Neural progenitor cell (in vitro differentiated cells): ENCODE results near the gene TMEM94. TPM values are rescaled to one million over a fixed set of nuclear protein-coding genes. Genes with fewer than 3 reads are reported as not detected.

Experiments used
- DNase-seq: peaks from one replicate; pipeline ENCODE4 v3.0.0-alpha.2; 2016; ENCODE audit warnings: low spot score
- H2AFZ ChIP-seq: fragments of 200-600 bp; sonication (generic); replicated peaks from 2 replicates; pipeline ENCODE4 v1.6.1; 2016; ENCODE audit warnings: antibody characterized with exemption
- H3F3A ChIP-seq: fragments of 200-600 bp; sonication (generic); 2 replicates; pipeline ENCODE4 v1.6.1; 2016; ENCODE audit warnings: antibody characterized with exemption, low read depth
- H3K27ac ChIP-seq: fragments of 200-600 bp; sonication (generic); 2 replicates; pipeline ENCODE4 v1.5.1; 2016; ENCODE audit warnings: mild to moderate bottlenecking
- H3K27me3 ChIP-seq: fragments of 200-600 bp; sonication (generic); 2 replicates; pipeline ENCODE4 v1.6.1; 2016; ENCODE audit warnings: mild to moderate bottlenecking, moderate library complexity
- H3K36me3 ChIP-seq: fragments of 200-600 bp; sonication (generic); 2 replicates; pipeline ENCODE4 v1.5.1; 2016
- H3K4me1 ChIP-seq: fragments of 200-600 bp; sonication (generic); 2 replicates; pipeline ENCODE4 v1.6.1; 2016; ENCODE audit warnings: mixed run types
- H3K4me2 ChIP-seq: fragments of 200-600 bp; sonication (generic); 2 replicates; pipeline ENCODE4 v1.6.1; 2016
- H3K4me3 ChIP-seq: fragments of 200-600 bp; sonication (generic); 2 replicates; pipeline ENCODE4 v1.5.1; 2016
- H3K79me2 ChIP-seq: fragments of 200-600 bp; sonication (generic); 2 replicates; pipeline ENCODE4 v1.6.1; 2016; ENCODE audit warnings: low read depth
- H3K9ac ChIP-seq: fragments of 200-600 bp; sonication (generic); 2 replicates; pipeline ENCODE4 v1.6.1; 2016
- H3K9me3 ChIP-seq: fragments of 200-600 bp; sonication (generic); 2 replicates; pipeline ENCODE4 v1.5.1; 2016; ENCODE audit warnings: low read depth
- H4K20me1 ChIP-seq: fragments of 200-600 bp; sonication (generic); 2 replicates; pipeline ENCODE4 v1.6.1; 2016; ENCODE audit warnings: low read depth
- H3K27ac Mint-ChIP-seq: 3 replicates; pipeline ENCODE4 v1.8.0; 2021; ENCODE audit warnings: mixed read lengths
- H3K27me3 Mint-ChIP-seq: 2 replicates; pipeline ENCODE4 v1.8.0; 2022; ENCODE audit warnings: low read depth, mild to moderate bottlenecking, inconsistent platforms, moderate library complexity, mixed read lengths; ENCODE audit not compliant: insufficient read depth
- H3K36me3 Mint-ChIP-seq: 3 replicates; pipeline ENCODE4 v1.8.0; 2021; ENCODE audit warnings: mixed read lengths
- H3K4me1 Mint-ChIP-seq: 3 replicates; pipeline ENCODE4 v1.8.0; 2021; ENCODE audit warnings: mixed read lengths
- H3K4me3 Mint-ChIP-seq: 3 replicates; pipeline ENCODE4 v1.8.0; 2021; ENCODE audit warnings: mild to moderate bottlenecking, moderate library complexity, mixed read lengths
- H3K9me3 Mint-ChIP-seq: 3 replicates; pipeline ENCODE4 v1.8.0; 2020; ENCODE audit warnings: mixed read lengths
- CTCF ChIP-seq: fragments of 200-600 bp; sonication (generic); IDR thresholded peaks from 2 replicates; pipeline ENCODE4 v1.5.1; 2017; ENCODE audit warnings: antibody characterized with exemption, mild to moderate bottlenecking
- EZH2 ChIP-seq: fragments of 200-600 bp; sonication (generic); IDR thresholded peaks from 2 replicates; pipeline ENCODE4 v1.6.1; 2017; ENCODE audit warnings: antibody characterized with exemption, mild to moderate bottlenecking, moderate library complexity
- EZH2phosphoT487 ChIP-seq: fragments of 200-600 bp; sonication (generic); IDR thresholded peaks from 2 replicates; pipeline ENCODE4 v1.6.1; 2017; ENCODE audit warnings: antibody characterized with exemption
- total RNA-seq: library from RNA; depleted of rRNA; stranded (reverse); fragments of >200 nt; gene quantifications from 2 replicates; pipeline ENCODE4 v1.2.3, GENCODE V29; 2015; ENCODE audit warnings: low replicate concordance

The TMEM94 gene
- total RNA-seq, 1 donor from 2014 or later, result 23.6 TPM

- Histone ChIP-seq H3K4me1 (no peaks in the 10 kb centered on the region), H3K27me3 (peaks cover 11% of the 10 kb centered on the region), H3K9me3 (no peaks in the 10 kb centered on the region), H4K20me1 (no peaks in the 10 kb centered on the region), H3K4me3 (no peak overlapping the region), H2AFZ (no peak overlapping the region), H3K9ac (no peak overlapping the region), H3K4me2 (no peak overlapping the region), H3K27ac (no peak overlapping the region), H3K36me3 (no peaks in the 10 kb centered on the region), H3F3A (peaks cover 4% of the 10 kb centered on the region), H3K79me2 (no peaks in the 10 kb centered on the region)
- H3K9me3 Mint-ChIP-seq, result no peaks in the 10 kb centered on the region
- H3K27me3 Mint-ChIP-seq, result peaks cover 25% of the 10 kb centered on the region
- no peak overlapping the region for H3K27ac Mint-ChIP-seq
- no peak for TF ChIP-seq CTCF
- no peak for DNase-seq
- H3K4me3 Mint-ChIP-seq, result no peak overlapping the region
- H3K36me3 Mint-ChIP-seq, result no peaks in the 10 kb centered on the region
- peaks cover 2% of the 10 kb centered on the region for H3K4me1 Mint-ChIP-seq
These were observed 40.4 kb upstream of the TMEM94 start for GRCh38 chr17:75416006-75416405.

- H3K9me3 Mint-ChIP-seq, result no peaks in the 10 kb centered on the region
- H3K9me3 ChIP-seq, result no peaks in the 10 kb centered on the region
- peaks cover 4% of the 10 kb centered on the region for H3F3A ChIP-seq
- H3K27ac ChIP-seq, result no peak overlapping the region
- no peaks in the 10 kb centered on the region for H3K36me3 ChIP-seq
- H4K20me1 ChIP-seq, result no peaks in the 10 kb centered on the region
- no peaks in the 10 kb centered on the region for H3K79me2 ChIP-seq
- no peak overlapping the region for H3K27ac Mint-ChIP-seq
- no peaks in the 10 kb centered on the region for H3K36me3 Mint-ChIP-seq
- TF ChIP-seq CTCF (no peak), EZH2 (no peak), EZH2phosphoT487 (no peak)
- no peak overlapping the region for H3K4me3 Mint-ChIP-seq
- peaks cover 2% of the 10 kb centered on the region for H3K4me1 Mint-ChIP-seq
- DNase-seq, result no peak
- no peak overlapping the region for H3K4me3 ChIP-seq
- peaks cover 26% of the 10 kb centered on the region for H3K27me3 Mint-ChIP-seq
- no peaks in the 10 kb centered on the region for H3K4me1 ChIP-seq
- H3K9ac ChIP-seq, result no peak overlapping the region
- no peak overlapping the region for H3K4me2 ChIP-seq
- peaks cover 11% of the 10 kb centered on the region for H3K27me3 ChIP-seq
- no peak overlapping the region for H2AFZ ChIP-seq
These were observed 39.3 kb upstream of the TMEM94 start for GRCh38 chr17:75417054-75417580.

GRCh38 chr17:75418531-75418930, 37.9 kb upstream of the TMEM94 start:
- peaks cover 6% of the 10 kb centered on the region for H3K27me3 ChIP-seq
- no peaks in the 10 kb centered on the region for H3K36me3 Mint-ChIP-seq
- no peak overlapping the region for H3K4me3 Mint-ChIP-seq
- no peak overlapping the region for H3K9ac ChIP-seq
- no peak for DNase-seq
- H3K4me1 Mint-ChIP-seq, result peaks cover 2% of the 10 kb centered on the region
- no peak overlapping the region for H3K4me2 ChIP-seq
- no peak overlapping the region for H3K27ac Mint-ChIP-seq
- H3K9me3 ChIP-seq, result no peaks in the 10 kb centered on the region
- no peaks in the 10 kb centered on the region for H3F3A ChIP-seq
- H3K9me3 Mint-ChIP-seq, result no peaks in the 10 kb centered on the region
- no peak for TF ChIP-seq EZH2
- no peak for TF ChIP-seq EZH2phosphoT487
- no peak for TF ChIP-seq CTCF
- no peak overlapping the region for H3K4me3 ChIP-seq
- no peak overlapping the region for H2AFZ ChIP-seq
- H3K4me1 ChIP-seq, result no peaks in the 10 kb centered on the region
- H4K20me1 ChIP-seq, result no peaks in the 10 kb centered on the region
- H3K36me3 ChIP-seq, result no peaks in the 10 kb centered on the region
- no peak overlapping the region for H3K27ac ChIP-seq
- peaks cover 24% of the 10 kb centered on the region for H3K27me3 Mint-ChIP-seq
- no peaks in the 10 kb centered on the region for H3K79me2 ChIP-seq
